Activated naive CD4-positive, alpha-beta T cell treated with anti-CD3 and anti-CD28 coated beads, Interleukin-2, amount 50 U/mL, for 16 hours (primary cell): Measurements from ENCODE around the gene TFCP2.
"Not testable (repeated sequence)": the region's sequence is repeated elsewhere in the genome, so short reads cannot be mapped to it uniquely, and the experiment has no call there.

ENCODE experiments used
- DNase-seq: peaks from one replicate; pipeline ENCODE4 v3.0.0-alpha.2; 2020

TFCP2 gene

GRCh38 chr12:51078346-51078745 lies 94.6 kb downstream of the TFCP2 start:
- not testable (repeated sequence) for DNase-seq

GRCh38 chr12:51077930-51078329 lies 95.0 kb downstream of the TFCP2 start:
- no peak for DNase-seq

GRCh38 chr12:51076236-51076930 lies 96.6 kb downstream of the TFCP2 start:
- DNase-seq: no peak

- no peak for DNase-seq
Observed at GRCh38 chr12:51075390-51075789, 97.5 kb downstream of the TFCP2 start.

GRCh38 chr12:51071663-51072062 lies 101.3 kb downstream of the TFCP2 start:
- DNase-seq: no peak

- no peak for DNase-seq
Observed at GRCh38 chr12:51070004-51070403, 102.9 kb downstream of the TFCP2 start.

GRCh38 chr12:51067771-51068170 lies 105.2 kb downstream of the TFCP2 start:
- no peak for DNase-seq

GRCh38 chr12:51067229-51067628 lies 105.7 kb downstream of the TFCP2 start:
- DNase-seq: no peak

GRCh38 chr12:51065530-51065929 lies 107.4 kb downstream of the TFCP2 start:
- no peak for DNase-seq

GRCh38 chr12:51062631-51063397 lies 110.1 kb downstream of the TFCP2 start:
- DNase-seq: no peak

- DNase-seq: no peak
Observed at GRCh38 chr12:51059086-51059485, 113.8 kb downstream of the TFCP2 start.

GRCh38 chr12:51056242-51056641 lies 116.7 kb downstream of the TFCP2 start:
- DNase-seq: no peak

- DNase-seq: no peak
Observed at GRCh38 chr12:51055060-51055459, 117.9 kb downstream of the TFCP2 start.

GRCh38 chr12:51051787-51052186 lies 121.1 kb downstream of the TFCP2 start:
- no peak for DNase-seq

GRCh38 chr12:51049525-51049924 lies 123.4 kb downstream of the TFCP2 start:
- no peak for DNase-seq

GRCh38 chr12:51048661-51049251 lies 124.2 kb downstream of the TFCP2 start:
- DNase-seq: no peak

GRCh38 chr12:51047655-51048540 lies 125.0 kb downstream of the TFCP2 start, which contains the start of gene LETMD1:
Gene LETMD1, plus strand, starts transcription at chr12:51048327. Its CDS starts 30 bp downstream, at chr12:51048357.
- DNase-seq: peak; percentile 89
